ENCODE data around the gene HMX3.

- TF ChIP-seq CTCF (IDR thresholded peaks at IDR 0.05), result no peak
- TF ChIP-seq POLR2A (IDR thresholded peaks at IDR 0.05), result no peak
- TF ChIP-seq POLR2AphosphoS5 (IDR thresholded peaks at IDR 0.05), result no peak
These were observed 4.6 kb downstream of the HMX3 start for GRCh38 chr10:123140164-123140982.
